Stimulated activated CD8-positive, alpha-beta memory T cell treated with anti-CD3 and anti-CD28 coated beads, Interleukin-12 subunit alpha, Interleukin-12 subunit beta, amount 100 ng/mL, for 24 hours (primary cell): Measurements from ENCODE around the gene PGPEP1.
A peak's percentile ranks its signal among the peaks of the same experiment; 100 is the strongest.
"Not testable (repeated sequence)": the region's sequence is repeated elsewhere in the genome, so short reads cannot be mapped to it uniquely, and the experiment has no call there.

ENCODE experiments used
- DNase-seq: peaks from one replicate; pipeline ENCODE4 v3.0.0-alpha.2; 2020; ENCODE audit errors: extremely low read depth

Gene PGPEP1

DNA sequence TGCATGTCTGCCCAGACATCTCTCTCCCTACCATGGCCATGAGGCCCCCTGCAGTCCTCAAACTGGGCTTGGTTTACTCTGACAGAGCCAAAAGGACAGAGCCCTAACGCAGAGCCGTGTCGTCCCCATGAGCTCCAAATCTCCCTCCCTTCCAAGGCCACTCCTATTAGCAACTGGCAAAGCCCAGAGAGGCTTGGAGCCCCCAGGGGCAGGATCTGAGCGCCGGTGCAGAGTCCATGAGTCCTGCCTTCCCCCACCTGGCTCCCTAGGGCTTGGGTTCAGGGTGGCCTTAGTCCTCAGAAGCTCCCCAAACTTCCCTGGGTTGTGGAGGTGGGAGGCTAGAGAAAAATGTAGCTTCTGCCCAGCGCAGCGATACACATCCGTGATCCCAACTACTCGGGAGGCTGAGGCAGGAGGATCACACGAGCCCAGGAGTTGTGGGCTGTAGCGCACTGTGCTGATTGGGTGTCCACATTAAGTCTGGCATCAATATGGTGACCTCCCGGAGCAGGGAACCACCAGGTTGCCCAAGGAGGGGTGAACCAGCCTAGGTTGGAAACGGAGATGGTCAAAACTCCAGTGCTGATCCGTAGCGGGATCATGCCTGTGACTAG, 7.4 kb upstream of the PGPEP1 start:
- DNase-seq, result no peak

DNA sequence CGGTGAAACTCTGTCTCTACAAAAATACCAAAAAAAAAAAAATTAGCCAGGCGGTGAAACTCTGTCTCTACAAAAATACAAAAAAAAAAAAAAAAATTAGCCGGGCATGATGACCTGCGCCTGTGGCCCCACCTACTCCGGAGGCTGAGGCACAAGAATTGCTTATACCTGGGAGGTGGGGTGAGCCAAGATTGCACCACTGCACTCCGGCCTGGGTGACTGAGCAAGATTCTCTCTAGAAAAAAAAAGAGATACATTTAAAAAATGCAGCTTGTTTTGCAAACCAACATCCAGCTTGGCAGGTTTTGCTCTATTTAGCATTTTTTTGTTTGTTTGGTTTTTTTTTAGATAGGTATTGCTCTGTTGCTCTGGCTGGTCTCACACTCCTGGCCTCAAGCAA, 6.7 kb upstream of the PGPEP1 start:
- DNase-seq, result no peak

DNA sequence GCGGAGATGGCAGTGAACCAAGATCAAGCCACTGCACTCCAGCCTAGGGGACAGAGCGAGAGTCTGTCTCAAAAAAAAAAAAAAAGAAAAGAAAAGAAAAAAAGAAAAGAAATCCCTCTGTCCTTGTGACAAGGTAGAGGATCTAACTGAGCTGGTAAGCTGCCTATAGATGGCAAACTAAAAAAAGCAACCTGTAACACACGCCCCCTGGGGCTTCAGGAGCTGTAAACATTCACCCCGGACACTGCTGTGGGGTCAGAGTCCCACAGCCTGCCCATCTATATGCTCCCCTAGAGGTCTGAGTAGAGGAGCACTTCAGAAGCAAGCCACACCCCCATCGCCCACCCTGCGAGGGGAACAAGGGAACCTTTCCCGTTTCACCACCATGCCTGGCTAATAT, 4.3 kb upstream of the PGPEP1 start:
- DNase-seq, result no peak

DNA sequence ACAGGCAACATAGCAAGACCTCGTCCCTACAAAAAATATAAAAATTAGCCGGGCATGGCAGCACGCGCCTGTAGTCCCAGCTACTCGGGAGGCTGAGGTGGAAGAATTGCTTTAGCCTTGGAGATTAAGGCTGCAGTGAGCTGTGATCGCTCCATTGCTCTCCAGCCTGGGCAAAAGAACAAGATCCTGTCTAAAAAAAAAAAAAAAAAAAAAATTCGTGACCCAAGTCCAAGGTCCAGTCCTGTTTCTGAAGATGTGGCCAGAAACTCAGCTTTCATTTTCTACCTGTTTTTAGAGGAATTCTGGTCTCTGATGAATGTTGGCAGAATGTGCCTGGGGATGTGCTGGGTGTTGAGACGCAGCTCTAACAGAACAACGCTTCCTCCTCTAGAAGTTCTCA, 1.9 kb upstream of the PGPEP1 start:
- no peak for DNase-seq

DNA sequence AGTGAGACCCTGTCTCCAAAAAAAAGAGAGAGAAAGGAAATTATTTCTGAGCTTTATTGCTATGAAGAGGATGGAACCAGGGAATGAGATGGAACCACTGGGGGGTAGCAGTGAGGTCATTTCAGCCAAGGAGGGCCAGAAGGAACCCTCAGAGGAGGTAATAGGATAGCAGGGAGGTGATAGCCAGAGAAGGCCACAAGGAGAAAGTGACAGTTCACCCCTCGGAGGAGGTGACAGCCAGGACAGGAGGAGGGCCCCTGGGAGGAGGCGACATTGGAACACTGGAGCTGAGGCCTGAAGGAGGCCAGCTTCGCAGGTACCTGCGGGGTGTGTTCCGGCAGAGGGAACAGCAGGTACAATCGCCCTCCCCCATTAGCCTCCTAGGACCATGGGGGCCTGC, 675 bp upstream of the PGPEP1 start:
- DNase-seq, result no peak

DNA sequence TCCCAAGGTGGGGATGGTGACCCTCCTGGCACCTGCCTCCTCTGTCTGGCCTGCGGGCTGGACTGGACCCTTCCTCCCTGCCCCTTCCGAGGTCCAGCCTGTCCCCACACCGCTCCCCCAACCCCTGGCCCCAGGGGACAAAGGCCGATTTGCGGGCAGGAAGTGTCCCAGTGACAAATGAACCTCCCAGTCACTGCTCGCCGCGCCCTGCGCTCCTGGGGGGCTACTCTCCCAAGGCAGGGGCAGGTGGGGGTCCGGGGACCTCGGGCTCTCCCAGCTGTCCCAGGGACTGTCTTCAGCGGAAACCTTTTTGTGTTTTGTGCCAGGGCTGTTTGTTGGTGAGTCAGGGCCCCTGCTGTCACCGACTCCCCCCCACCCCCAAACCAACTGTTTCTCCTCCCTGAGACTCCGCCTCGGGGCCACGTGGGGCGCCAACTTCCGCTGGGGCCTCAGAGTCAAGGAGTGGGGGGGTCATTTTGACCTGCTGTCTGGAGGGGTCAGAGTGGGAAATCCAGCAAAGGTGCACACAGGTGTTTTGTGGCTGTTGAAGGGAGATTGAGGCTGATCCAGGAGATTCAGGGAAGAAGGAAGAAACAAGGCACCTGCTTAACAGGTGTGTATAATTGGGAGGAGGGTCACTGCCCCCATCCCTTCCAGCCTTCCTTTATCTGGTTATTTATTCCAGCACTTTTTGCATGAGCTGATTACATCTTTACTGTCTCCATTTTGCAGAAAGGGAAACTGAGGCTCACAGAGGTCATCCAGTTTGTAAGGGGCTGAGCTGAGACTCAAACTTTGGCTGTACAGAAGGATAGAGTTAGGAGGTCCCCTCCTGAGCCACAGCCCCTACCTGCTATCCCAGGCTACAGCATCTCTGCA, 831 bp downstream of the PGPEP1 start:
- peak; percentile 53 for DNase-seq

DNA sequence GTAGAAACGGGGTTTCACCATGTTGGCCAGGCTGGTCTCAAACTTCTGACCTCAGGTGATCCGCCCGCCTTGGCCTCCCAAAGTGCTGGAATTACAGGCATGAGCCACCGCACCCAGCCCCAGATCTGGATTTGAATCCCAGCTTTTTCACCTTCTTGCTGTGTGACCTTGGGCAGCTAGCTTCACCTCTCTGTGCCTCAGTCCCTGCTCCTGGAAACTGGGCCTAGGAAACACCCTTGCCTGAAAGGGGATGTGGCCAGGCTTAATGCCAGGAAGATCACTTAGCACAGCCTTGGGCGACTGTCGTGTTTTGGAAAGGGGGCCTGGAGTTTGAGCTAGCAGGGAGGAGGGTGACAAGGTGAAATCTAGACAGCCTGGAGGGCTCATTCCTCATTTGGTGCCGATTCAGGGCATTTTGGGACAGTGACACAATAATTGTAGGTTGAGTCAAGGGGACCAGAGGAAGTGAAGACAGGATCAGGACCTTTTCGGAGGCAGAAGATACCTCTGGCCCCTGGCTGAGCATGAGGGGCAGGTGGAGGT, 1.8 kb downstream of the PGPEP1 start:
- no peak for DNase-seq

DNA sequence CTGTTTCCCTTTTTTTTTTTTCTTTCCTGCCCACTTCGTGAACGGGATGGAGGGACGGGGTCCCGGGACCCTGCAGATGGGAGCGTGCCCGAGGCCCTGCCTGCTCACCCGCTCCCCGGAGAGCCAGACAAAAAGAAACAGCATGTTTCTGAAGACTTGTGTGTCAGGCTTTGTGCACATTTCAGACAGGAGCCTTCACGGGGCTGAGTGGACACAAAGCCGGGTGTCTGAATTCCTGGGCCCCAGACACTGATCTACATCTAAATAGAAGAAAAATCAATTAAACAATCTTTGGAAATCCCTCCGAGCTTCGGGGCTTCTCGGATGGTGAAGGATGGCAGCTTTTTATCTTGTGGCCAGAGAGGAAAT, 4.2 kb downstream of the PGPEP1 start:
- DNase-seq, result no peak

DNA sequence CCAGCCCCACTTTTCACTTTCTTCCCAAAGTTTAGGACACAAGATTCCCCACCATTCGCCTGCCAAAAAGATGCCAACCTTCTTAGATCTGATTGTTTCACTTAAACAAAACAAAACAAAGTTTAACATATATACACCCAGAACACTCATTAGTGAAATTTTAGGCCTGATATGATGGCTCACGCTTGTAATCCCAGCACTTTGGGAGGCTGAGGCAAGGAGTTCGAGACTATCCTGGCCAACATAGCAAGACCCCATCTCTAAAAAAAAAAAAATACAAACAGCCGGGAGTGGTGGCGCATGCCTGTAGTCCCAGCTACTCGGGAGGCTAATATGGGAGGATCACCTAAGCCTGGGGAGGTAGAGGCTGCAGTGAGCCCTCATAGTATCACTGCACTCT, 4.9 kb downstream of the PGPEP1 start:
- DNase-seq, result no peak

DNA sequence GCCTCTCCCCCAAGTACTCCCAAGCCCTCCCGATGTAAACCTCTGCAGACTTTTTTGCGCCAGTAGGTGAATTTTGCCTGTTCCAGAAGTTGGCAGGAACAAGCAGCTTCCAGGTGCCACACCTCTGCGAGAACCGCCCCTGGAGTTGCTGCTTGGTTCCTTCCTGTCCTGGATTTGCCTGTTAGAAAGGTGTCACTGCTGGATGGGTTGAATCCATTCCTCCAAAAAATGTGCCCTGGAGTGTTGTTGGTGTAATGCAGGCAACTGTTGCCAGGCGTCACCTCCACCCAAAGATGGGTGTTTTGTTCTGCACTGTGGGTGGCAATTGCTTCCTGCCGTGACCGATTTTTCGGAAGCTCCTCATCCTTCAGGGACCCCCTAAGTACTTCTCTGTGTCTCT, 5.7 kb downstream of the PGPEP1 start:
- no peak for DNase-seq

DNA sequence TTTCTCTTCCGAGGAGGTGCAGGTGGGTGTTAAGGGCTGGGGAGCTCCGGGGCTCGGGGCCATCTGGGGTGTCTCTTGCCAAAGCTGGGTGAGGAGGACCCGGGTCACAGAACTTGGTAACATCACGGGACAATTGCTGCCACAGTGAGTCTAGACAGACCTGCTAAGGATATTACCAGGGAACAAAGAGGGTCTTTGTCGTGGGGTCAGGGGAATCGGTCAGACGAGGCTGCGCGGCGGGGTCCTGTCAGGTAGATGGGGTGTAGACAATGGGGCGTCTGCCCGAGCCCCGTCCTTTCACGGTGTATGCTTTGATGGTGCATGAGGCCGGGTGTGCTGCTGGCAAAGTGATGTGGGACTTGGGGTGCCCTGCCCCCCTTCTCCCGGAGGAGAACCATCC, 7.8 kb downstream of the PGPEP1 start:
- DNase-seq, result no peak

DNA sequence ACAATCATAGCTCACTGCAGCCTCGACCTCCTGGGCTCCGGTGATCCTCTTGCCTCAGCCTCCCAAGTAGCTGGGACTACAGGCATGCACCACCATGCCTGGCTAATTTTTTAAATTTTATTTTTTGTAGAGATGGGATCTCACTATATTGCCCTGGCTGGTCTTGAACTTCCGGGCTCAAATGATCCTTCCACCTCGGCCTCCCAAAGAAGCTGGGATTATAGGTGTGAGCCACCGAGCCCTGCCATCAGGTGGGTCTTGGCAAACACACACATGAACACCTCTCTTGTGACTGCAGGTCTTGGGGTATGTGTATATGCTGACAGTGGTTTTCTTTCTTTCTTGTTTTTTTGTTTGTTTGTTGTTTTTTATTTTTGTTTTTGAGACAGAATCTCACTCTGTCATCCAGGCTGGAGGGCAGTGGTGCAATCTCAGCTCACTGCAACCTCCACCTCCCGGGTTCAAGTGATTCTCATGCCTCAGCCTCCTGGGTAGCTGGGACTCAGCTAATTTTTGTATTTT, 8.5 kb downstream of the PGPEP1 start:
- not testable (repeated sequence) for DNase-seq

DNA sequence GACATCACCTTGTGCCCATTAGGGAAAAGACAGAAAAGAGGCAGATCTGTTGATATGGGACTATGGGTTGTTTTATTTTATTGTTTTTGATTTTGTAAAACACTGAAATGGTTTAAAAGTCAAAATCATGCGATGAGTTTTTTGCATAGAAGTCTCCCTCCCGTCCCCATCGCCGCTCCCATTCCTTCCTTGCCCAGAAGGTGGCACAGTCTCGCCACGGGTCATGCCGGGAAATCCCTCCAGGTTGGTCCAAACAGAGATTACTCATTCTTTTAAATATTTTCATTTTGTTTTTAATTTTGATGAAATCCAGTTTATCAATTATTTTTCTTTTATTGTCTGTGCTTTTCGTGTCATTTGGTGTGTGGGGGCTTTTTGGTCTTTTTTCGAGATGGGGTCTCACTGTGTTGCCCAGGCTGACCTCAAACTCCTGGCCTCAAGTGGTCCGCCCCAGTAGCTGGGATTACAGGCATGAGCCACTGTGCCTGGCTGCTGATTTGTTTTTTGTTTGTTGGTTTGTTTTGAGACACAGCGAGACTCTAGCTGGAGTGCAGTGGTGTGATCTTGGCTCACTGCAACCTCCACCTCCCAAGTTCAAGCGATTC, 9.2 kb downstream of the PGPEP1 start:
- DNase-seq, result no peak

DNA sequence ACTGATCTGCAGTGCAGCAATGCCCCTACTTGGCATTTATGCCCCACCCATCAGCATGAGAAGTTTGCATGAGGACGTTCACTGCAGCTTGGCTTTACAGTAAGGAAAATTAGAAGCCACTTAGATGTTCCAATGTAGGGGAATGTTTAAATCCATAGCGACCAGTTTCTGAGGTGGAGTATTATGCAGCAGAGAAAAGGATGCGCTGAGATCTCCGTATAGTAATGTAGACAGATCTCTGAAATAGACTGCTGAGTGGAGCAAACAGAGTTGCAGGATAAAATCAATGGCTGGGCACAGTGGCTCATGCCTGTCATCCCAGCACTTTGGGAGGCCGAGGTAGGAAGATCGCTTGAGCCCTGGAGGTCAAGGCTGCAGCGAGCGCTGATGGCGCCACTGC, 10.1 kb downstream of the PGPEP1 start:
- DNase-seq, result no peak

DNA sequence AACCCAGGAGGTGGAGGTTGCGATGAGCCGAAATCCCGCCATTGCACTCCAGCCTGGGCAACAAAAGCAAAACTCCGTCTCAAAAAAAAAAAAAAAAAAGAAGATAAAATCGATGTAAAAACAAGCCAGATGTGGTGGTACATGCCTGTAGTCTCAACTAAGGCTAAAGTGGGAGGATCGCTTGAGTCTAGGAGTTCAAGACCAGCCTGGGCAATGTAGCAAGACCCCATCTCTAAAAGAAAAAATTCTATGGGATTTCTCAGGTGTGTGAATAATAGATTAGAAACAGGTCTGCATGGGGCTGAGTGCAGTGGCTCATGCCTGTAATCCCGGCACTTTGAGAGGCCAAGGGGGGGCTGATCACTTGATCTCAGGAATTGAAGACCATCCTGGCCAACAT, 11.1 kb downstream of the PGPEP1 start:
- DNase-seq, result no peak

DNA sequence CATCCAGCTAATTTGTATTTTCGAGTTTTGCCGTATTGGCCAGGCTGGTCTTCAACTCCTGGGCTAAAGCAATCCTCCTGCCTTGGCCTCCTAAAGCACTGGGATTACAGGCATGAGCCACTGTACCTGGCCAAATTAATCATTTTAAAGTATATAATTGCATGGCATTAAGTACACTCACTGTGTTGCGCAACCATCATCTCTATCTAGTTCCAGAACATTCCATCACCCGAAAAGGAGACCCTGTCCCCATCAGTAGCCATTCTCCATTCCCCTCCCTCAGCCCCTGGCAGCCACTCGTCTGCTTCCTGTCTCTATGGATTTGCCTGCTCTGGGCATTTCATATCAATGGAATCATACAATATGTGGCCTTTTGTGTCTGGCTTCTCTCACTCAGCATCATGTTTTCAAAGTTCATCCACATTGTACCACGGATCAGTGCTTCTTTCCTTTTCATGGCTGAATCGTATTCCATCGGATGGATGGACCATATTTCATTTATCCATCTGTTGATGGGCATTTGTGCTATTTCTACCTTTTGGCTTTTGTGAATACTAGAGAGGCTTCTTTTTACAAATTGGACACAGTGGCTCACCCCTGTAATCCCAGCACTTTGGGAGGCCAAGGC, 13.1 kb downstream of the PGPEP1 start:
- no peak for DNase-seq

DNA sequence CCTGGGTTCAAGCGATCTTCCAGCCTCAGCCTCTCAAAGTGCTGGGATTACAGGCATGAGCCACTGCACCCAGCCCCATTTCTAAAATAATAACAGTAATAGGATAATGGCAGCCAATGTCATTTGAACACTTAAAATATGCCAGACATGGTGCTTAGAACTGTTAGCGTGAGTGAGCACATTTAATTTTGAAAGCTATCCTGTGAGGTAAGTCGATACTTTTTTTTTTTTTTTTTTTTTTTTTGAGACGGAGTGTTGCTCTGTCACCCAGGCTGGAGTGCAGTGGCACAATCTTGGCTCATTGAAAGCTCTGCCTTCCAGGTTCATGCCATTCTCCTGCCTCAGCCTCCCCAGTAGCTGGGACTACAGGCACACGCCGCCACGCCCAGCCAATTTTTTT, 14.3 kb downstream of the PGPEP1 start:
- not testable (repeated sequence) for DNase-seq

DNA sequence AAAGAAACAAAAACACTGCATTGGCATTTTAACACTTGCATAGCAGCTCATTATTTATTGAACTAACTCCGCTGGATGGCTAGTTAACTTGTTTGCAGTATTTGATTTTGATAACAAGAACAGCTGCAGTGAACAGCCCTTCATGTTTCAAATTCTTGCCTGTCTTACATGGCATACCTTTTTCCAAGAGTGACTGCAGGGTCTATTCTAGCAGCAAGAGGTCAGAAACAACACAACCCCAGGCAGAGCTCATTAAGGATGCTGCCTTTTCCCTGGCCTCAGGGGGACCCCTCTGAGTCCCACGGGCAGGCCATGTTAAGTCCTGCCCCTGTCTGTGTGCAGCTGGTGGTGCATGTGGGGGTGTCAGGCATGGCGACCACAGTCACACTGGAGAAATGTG, 16.6 kb downstream of the PGPEP1 start:
- no peak for DNase-seq

DNA sequence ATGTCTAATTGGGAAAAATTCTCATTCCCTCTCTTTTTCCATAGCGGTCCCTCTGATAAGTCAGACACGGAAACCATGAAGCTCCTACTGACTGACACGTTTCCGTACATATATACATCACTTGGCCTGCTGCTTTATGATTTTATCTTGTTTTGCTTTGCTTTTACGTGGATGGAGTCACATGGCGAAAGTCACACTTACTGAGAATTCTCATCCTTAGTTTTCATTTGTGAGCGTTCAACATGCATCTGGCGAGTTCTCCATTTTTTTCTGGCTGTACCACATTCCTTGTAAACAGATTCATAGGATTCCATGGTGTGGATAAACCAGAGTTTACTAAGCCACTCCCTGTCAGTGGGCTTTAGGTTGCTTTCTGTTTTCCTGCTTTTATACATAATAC, 21.2 kb downstream of the PGPEP1 start:
- DNase-seq, result no peak

DNA sequence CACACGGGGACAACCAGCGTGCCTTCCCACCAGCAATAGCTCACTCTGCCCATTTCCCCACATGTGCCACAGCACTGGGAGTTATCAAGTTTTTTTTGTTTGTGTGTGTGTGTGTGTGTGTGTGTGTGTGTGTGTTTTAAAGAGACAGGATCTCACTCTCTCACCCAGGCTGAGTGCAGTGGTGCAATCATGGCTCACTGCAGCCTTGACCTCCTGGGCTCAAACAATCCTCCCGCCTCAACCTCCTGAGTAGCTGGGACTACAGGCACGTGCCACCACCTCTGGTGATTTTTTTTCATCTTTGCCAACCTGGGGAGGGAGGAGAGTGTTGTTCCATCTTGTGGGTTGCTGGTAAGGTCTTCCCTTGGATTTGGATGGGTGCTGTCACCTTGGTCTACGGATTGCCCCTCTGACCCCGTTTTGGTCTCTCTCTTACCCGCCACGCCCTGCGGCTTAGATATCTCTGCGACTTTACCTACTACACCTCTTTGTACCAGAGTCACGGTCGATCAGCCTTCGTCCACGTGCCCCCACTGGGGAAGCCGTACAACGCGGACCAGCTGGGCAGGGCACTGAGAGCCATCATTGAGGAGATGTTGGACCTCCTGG, 22.6 kb downstream of the PGPEP1 start:
- DNase-seq, result no peak

DNA sequence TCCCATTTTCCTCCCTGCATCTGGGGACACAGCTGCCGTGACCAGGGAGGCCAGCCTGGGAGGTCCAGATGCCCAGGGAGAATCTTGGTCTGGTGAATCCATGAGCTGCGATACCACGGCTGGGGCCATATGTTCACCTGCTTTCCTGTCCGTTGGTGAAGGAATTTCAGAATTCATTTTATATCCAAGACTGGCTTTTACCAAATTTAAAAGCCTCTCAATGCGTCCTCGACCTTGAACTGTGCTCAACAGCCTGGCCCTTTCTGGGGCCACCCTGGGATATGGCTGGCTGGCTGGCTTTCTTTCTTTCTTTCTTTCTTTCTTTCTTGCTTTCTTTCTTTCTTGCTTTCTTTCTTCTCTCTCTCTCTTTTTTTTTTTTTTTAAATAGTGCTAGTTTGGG, 23.4 kb downstream of the PGPEP1 start:
- no peak for DNase-seq
